NCI-H526 treated with DMSO at 0.1 percent for 48 hours (cell line): ENCODE measurements around the gene IL32.
"Not testable (repeated sequence)": the region's sequence is repeated elsewhere in the genome, so short reads cannot be mapped to it uniquely, and the experiment has no call there.

Experiments
- DNase-seq: peaks from one replicate; lab custom pipeline; 2025; lab: John Stamatoyannopoulos, UW

Gene IL32

GRCh38 chr16:3070608-3071111 is 5.2 kb downstream of the IL32 start:
- DNase-seq, result no peak

GRCh38 chr16:3071655-3072054 is 6.2 kb downstream of the IL32 start:
- no peak for DNase-seq

GRCh38 chr16:3072148-3072547 is 6.7 kb downstream of the IL32 start:
- not testable (repeated sequence) for DNase-seq

GRCh38 chr16:3072576-3073263 is 7.3 kb downstream of the IL32 start:
- DNase-seq, result not testable (repeated sequence)

- no peak for DNase-seq
Observed at GRCh38 chr16:3073448-3073847, 8.0 kb downstream of the IL32 start.

- no peak for DNase-seq
Observed at GRCh38 chr16:3074860-3075522, 9.6 kb downstream of the IL32 start.

- DNase-seq, result no peak
Observed at GRCh38 chr16:3075523-3075915, 10.1 kb downstream of the IL32 start.

- DNase-seq, result not testable (repeated sequence)
Observed at GRCh38 chr16:3075946-3076345, 10.5 kb downstream of the IL32 start.

GRCh38 chr16:3076577-3076976 is 11.1 kb downstream of the IL32 start:
- no peak for DNase-seq

GRCh38 chr16:3080024-3080423 is 14.6 kb downstream of the IL32 start:
- no peak for DNase-seq

GRCh38 chr16:3081957-3082356 is 16.5 kb downstream of the IL32 start:
- not testable (repeated sequence) for DNase-seq

GRCh38 chr16:3083408-3083807 is 18.0 kb downstream of the IL32 start:
- DNase-seq, result not testable (repeated sequence)

- DNase-seq, result no peak
Observed at GRCh38 chr16:3084491-3084890, 19.1 kb downstream of the IL32 start.

- no peak for DNase-seq
Observed at GRCh38 chr16:3084969-3085670, 19.7 kb downstream of the IL32 start.

GRCh38 chr16:3085868-3086595 is 20.6 kb downstream of the IL32 start:
- DNase-seq, result no peak

GRCh38 chr16:3086596-3087242 is 21.3 kb downstream of the IL32 start:
- DNase-seq, result no peak

- no peak for DNase-seq
Observed at GRCh38 chr16:3087243-3088235, 22.1 kb downstream of the IL32 start.

- DNase-seq, result no peak
Observed at GRCh38 chr16:3088450-3088849, 23.0 kb downstream of the IL32 start.

- DNase-seq, result no peak
Observed at GRCh38 chr16:3088925-3089716, 23.7 kb downstream of the IL32 start.
